Measurements from ENCODE around the gene HHAT.

The HHAT gene

DNA sequence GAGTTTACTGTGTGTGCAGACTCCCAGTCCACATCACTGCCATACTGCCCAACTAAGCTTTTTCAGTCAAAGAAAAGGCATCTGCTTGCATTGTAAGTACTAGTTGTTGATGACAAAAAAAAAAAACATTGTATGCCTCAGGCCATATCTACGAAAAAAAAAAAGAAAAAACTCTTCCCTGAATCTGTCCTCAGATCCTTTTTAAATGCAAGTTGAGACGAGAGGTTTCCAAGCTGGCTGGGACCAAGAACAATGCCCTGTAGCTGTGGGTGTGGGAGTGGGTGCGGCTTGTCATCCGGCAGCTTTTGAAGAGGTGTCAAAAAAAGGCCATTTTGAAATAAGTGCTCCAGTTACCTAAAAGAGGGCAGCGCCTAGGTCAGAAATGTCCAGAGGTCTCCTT, 29.2 kb upstream of the HHAT start:
- DNase-seq (ENCODE audit: extremely low spot score) = no peak
- POLR2A ChIA-PET = no interaction called here
- TF ChIP-seq, protein P1, sequence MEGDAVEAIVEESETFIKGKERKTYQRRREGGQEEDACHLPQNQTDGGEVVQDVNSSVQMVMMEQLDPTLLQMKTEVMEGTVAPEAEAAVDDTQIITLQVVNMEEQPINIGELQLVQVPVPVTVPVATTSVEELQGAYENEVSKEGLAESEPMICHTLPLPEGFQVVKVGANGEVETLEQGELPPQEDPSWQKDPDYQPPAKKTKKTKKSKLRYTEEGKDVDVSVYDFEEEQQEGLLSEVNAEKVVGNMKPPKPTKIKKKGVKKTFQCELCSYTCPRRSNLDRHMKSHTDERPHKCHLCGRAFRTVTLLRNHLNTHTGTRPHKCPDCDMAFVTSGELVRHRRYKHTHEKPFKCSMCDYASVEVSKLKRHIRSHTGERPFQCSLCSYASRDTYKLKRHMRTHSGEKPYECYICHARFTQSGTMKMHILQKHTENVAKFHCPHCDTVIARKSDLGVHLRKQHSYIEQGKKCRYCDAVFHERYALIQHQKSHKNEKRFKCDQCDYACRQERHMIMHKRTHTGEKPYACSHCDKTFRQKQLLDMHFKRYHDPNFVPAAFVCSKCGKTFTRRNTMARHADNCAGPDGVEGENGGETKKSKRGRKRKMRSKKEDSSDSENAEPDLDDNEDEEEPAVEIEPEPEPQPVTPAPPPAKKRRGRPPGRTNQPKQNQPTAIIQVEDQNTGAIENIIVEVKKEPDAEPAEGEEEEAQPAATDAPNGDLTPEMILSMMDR (IDR thresholded peaks at IDR 0.05; ENCODE audit: control extremely low read depth, extremely low read depth, low read depth, missing control alignments) = no peak
- CTCF ChIA-PET = no interaction called here

DNA sequence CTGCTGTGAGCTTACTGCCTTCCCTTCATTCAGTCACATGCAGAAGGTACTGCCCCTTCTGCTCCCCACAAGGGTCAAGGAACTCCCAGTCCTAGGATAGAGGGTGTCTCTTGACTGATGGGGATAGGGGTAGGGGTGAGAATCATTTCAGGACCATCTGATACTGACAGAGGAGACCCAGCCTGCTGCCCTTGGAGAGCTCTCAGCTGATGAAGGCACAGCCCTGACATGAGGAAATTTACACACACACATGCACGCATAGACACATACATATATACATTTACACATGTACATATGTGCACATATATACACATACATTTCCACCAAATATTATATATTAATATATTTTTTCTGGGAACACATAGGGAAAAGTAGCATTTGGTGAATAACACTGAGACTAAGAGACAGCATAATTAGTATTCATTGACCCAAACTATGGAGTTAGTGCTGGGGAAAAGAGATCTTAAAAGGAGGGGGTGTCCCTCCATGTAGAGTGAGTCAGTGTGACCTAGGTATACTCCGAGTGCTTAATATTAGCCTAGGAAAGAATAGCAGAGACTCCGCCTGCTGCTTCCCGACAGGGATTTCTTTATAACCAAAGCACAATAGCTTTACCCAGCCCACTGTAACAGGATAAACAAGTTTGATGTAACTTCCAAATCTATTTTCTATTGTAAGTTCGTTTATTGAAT, 27.6 kb upstream of the HHAT start:
- no peak for DNase-seq (ENCODE audit: extremely low spot score)
- ChIA-PET POLR2A (no interaction called here), CTCF (interaction anchor here (1.2 kb wide), 1 partner anchor 10 kb away, joined by 3 read pairs; no protein-coding TSS in a partner anchor)
- TF ChIP-seq, protein P1 (IDR thresholded peaks at IDR 0.05; ENCODE audit: control extremely low read depth, extremely low read depth, low read depth, missing control alignments) = no peak

DNA sequence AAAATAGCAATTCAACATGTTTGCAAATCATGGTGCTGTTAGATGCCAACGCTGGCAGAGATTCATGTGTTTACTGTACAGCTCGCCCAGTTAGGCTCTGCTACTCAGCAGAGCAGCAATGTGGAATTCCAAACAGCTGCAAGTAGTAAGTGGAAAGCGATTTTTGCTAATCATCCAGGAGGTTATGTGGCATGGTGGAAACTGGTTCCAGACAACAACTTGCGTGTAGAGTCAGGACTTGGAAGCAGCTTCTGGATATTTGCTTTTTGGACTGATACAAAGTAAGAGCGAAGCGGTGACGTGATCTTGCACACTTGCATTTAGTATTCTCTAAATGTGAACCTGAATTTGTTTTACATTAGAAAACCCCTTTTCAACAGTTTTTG, 27.1 kb upstream of the HHAT start:
- TF ChIP-seq, protein P1 (IDR thresholded peaks at IDR 0.05; ENCODE audit: control extremely low read depth, extremely low read depth, low read depth, missing control alignments) = no peak
- ChIA-PET CTCF (interaction anchor here (1.2 kb wide), 1 partner anchor 9 kb away, joined by 3 read pairs; no protein-coding TSS in a partner anchor), POLR2A (no interaction called here)
- DNase-seq (ENCODE audit: extremely low spot score) = no peak

GRCh38 chr1:210302501-210302900, 26.2 kb upstream of the HHAT start:
- DNase-seq (ENCODE audit: extremely low spot score) = no peak
- ChIA-PET POLR2A (no interaction called here), CTCF (interaction anchor here (0.9 to 1.3 kb wide), 3 partner anchors 8 to 12 kb away, joined by 3 read pairs; no protein-coding TSS in a partner anchor)
- TF ChIP-seq, protein P1 (IDR thresholded peaks at IDR 0.05; ENCODE audit: control extremely low read depth, extremely low read depth, low read depth, missing control alignments) = no peak

DNA sequence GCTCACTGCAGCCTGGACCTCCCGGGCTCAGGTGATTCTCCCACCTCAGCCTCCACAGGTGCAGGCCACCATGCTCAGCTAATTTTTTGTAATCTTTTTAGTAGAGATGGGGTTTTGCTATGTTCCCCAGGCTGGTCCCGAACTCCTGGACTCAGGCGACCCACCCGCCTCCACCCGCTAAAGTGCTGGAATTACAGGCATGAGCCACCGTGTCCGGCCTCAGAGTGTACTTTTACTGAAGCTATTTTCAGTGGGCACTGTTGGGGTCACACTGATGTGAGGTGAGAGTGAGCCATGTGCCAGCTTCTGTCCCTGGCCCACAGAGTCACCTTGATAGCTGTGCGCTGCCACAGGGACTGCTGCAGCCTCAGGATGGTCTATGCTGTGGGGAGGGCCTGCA, 25.3 kb upstream of the HHAT start:
- CTCF ChIA-PET = interaction anchor here (0.9 to 1.3 kb wide), 2 partner anchors 10 to 13 kb away, joined by 3 read pairs; no protein-coding TSS in a partner anchor
- no peak for DNase-seq (ENCODE audit: extremely low spot score)
- TF ChIP-seq, protein P1 (IDR thresholded peaks at IDR 0.05; ENCODE audit: control extremely low read depth, extremely low read depth, low read depth, missing control alignments) = no peak
- POLR2A ChIA-PET = no interaction called here

- CTCF ChIA-PET = interaction anchor here (0.7 to 1.8 kb wide), 11 partner anchors 9 to 453 kb away, joined by 3 to 12 read pairs (median 4); no protein-coding TSS in a partner anchor
- TF ChIP-seq, protein P1 (IDR thresholded peaks at IDR 0.05; ENCODE audit: control extremely low read depth, extremely low read depth, low read depth, missing control alignments) = no peak
- no peak for DNase-seq (ENCODE audit: extremely low spot score)
- POLR2A ChIA-PET = no interaction called here
Observed at GRCh38 chr1:210310562-210311153, 18.0 kb upstream of the HHAT start.

Data from GM10248 (cell line).